SK-N-SH (cell line): Measurements from ENCODE around the gene PPP4R2. TPM values are rescaled to one million over a fixed set of nuclear protein-coding genes. Genes with fewer than 3 reads are reported as not detected.

Experiments used
- CTCF ChIA-PET: fragments of 300-600, 350-600 bp; formaldehyde crosslinking; extraction: SDS; loops from one replicate; lab custom pipeline; 2021; lab: Yijun Ruan, JAX
- POLR2A ChIA-PET: fragments of 350-600 bp; sonication (Branson Sonifier 250); formaldehyde crosslinking; extraction: SDS; loops from one replicate; lab custom pipeline; 2020; ENCODE audit warnings: antibody characterized with exemption, inconsistent platforms; lab: Yijun Ruan, JAX
- DNase-seq: peaks from one replicate; pipeline ENCODE4 v3.0.0; 2012
- H2AFZ ChIP-seq: fragments of 200-600 bp; sonication (generic); 2 replicates; pipeline ENCODE4 v1.8.1; 2016; ENCODE audit warnings: antibody characterized with exemption, mild to moderate bottlenecking, low read depth
- H3F3A ChIP-seq: fragments of 200-600 bp; sonication (generic); replicated peaks from 2 replicates; pipeline ENCODE3; 2016; ENCODE audit warnings: antibody characterized with exemption, mild to moderate bottlenecking; ENCODE audit not compliant: insufficient read depth
- H3K27ac ChIP-seq, 2 experiments: fragments of 200-500 bp in 1 of 2; fragments of 200-600 bp in 1 of 2; sonication (Bioruptor generic) in 1 of 2; sonication (generic), shearing (Covaris generic) in 1 of 2; 2 replicates each; pipeline versions ENCODE4 v1.5.1 to v1.6.1; 2014 to 2016; ENCODE audit warnings: low read depth in 2 of 2, inconsistent platforms in 1 of 2, low read length in 1 of 2, mild to moderate bottlenecking in 1 of 2, mixed read lengths in 1 of 2
- H3K27me3 ChIP-seq: fragments of 200-600 bp; sonication (generic), shearing (Covaris generic); 2 replicates; pipeline ENCODE4 v1.6.1; 2016; ENCODE audit warnings: mixed run types; ENCODE audit not compliant: insufficient read depth
- H3K36me3 ChIP-seq, 2 experiments: fragments of 200-500 bp in 1 of 2; fragments of 200-600 bp in 1 of 2; sonication (Bioruptor generic) in 1 of 2; sonication (generic) in 1 of 2; replicated peaks in 1 of 2; 2 replicates each; pipeline versions ENCODE3 to v1.5.1; 2014 to 2016; ENCODE audit warnings: low read length in 1 of 2, mild to moderate bottlenecking in 1 of 2; ENCODE audit not compliant: insufficient read depth in 2 of 2, control insufficient read depth in 1 of 2
- H3K4me1 ChIP-seq, 2 experiments: fragments of 200-500 bp in 1 of 2; fragments of 200-600 bp in 1 of 2; sonication (Bioruptor generic) in 1 of 2; sonication (generic), shearing (Covaris generic) in 1 of 2; 2 replicates each; pipeline versions ENCODE4 v1.5.1 to v1.6.1; 2014 to 2016; ENCODE audit warnings: low read depth in 1 of 2, low read length in 1 of 2, mixed run types in 1 of 2; ENCODE audit not compliant: insufficient read depth in 2 of 2, control insufficient read depth in 1 of 2
- H3K4me2 ChIP-seq: fragments of 200-600 bp; sonication (generic), shearing (Covaris generic); 2 replicates; pipeline ENCODE4 v1.6.1; 2017; ENCODE audit warnings: mixed run types
- H3K4me3 ChIP-seq, 2 experiments: fragments of 200-500 bp in 1 of 2; fragments of 200-600 bp in 1 of 2; sonication (Bioruptor generic) in 1 of 2; sonication (generic), shearing (Covaris generic) in 1 of 2; 2 replicates each; pipeline versions ENCODE4 v1.5.1 to v1.8.1; 2014 to 2016; ENCODE audit warnings: low read depth in 2 of 2, inconsistent platforms in 1 of 2, low read length in 1 of 2, mild to moderate bottlenecking in 1 of 2, mixed read lengths in 1 of 2, moderate library complexity in 1 of 2
- H3K79me2 ChIP-seq: fragments of 200-600 bp; sonication (generic); 2 replicates; pipeline ENCODE4 v1.8.1; 2017; ENCODE audit warnings: mild to moderate bottlenecking; ENCODE audit not compliant: insufficient read depth
- H3K9ac ChIP-seq: fragments of 200-600 bp; sonication (generic); 2 replicates; pipeline ENCODE4 v1.6.1; 2017; ENCODE audit warnings: mixed run types
- H3K9me2 ChIP-seq: fragments of 200-600 bp; sonication (generic); 2 replicates; pipeline ENCODE4 v1.6.1; 2017; ENCODE audit warnings: mixed run types
- H3K9me3 ChIP-seq: fragments of 200-600 bp; sonication (generic); 2 replicates; pipeline ENCODE4 v1.6.1; 2017; ENCODE audit warnings: mixed run types, mild to moderate bottlenecking, moderate library complexity
- H4K20me1 ChIP-seq: fragments of 200-600 bp; sonication (generic); 2 replicates; pipeline ENCODE4 v1.6.1; 2017; ENCODE audit warnings: mild to moderate bottlenecking, mixed run types; ENCODE audit not compliant: insufficient read depth
- CTCF ChIP-seq: fragments of 200-600 bp; sonication (generic); IDR thresholded peaks from 2 replicates; pipeline ENCODE4 v1.6.1; 2017; ENCODE audit warnings: antibody characterized with exemption, mild to moderate bottlenecking, moderate library complexity
- ELF1 ChIP-seq: IDR thresholded peaks from 2 replicates; pipeline ENCODE4 v1.4.0; 2012
- EZH2phosphoT487 ChIP-seq: fragments of 200-600 bp; sonication (generic); IDR thresholded peaks from 2 replicates; pipeline ENCODE4 v1.6.1; 2017; ENCODE audit warnings: low read depth, mixed run types, mild to moderate bottlenecking, antibody characterized with exemption, moderate library complexity, borderline replicate concordance
- FOXM1 ChIP-seq: IDR thresholded peaks from 2 replicates; pipeline ENCODE4 v1.4.0; 2012; ENCODE audit warnings: low read depth, mild to moderate bottlenecking
- GABPA ChIP-seq: IDR thresholded peaks from 2 replicates; pipeline ENCODE4 v1.4.0; 2012; ENCODE audit warnings: low read depth, mild to moderate bottlenecking
- GATA2 ChIP-seq: sonication (generic); formaldehyde crosslinking; IDR thresholded peaks from 2 replicates; pipeline ENCODE4 v1.5.0; 2020; ENCODE audit warnings: mild to moderate bottlenecking, missing genetic modification reagents
- JUND ChIP-seq: IDR thresholded peaks from 2 replicates; pipeline ENCODE4 v1.4.0; 2012
- MEF2A ChIP-seq: IDR thresholded peaks from 2 replicates; pipeline ENCODE4 v1.4.0; 2012; ENCODE audit warnings: low read depth, borderline replicate concordance
- NRF1 ChIP-seq: IDR thresholded peaks from 2 replicates; pipeline ENCODE4 v1.6.1; 2012; ENCODE audit warnings: low read depth, mild to moderate bottlenecking, low read length
- POLR2AphosphoS5 ChIP-seq: IDR thresholded peaks from 2 replicates; pipeline ENCODE4 v1.6.1; 2012; ENCODE audit warnings: low read depth, low read length
- RAD21 ChIP-seq: IDR thresholded peaks from 2 replicates; pipeline ENCODE4 v1.6.1; 2012; ENCODE audit warnings: mild to moderate bottlenecking, low read length
- REST ChIP-seq: IDR thresholded peaks from 2 replicates; pipeline ENCODE4 v1.6.1; 2012; ENCODE audit warnings: mild to moderate bottlenecking, low read depth, low read length, moderate library complexity
- RFX5 ChIP-seq: IDR thresholded peaks from 2 replicates; pipeline ENCODE4 v1.6.1; 2012; ENCODE audit warnings: mild to moderate bottlenecking, improper control_type of control experiment, low read length
- SIN3A ChIP-seq: IDR thresholded peaks from 2 replicates; pipeline ENCODE4 v1.6.1; 2012; ENCODE audit warnings: low read depth, mild to moderate bottlenecking, low read length, moderate library complexity, borderline replicate concordance
- TCF12 ChIP-seq: IDR thresholded peaks from 2 replicates; pipeline ENCODE4 v1.4.0; 2012
- TEAD4 ChIP-seq: IDR thresholded peaks from 2 replicates; pipeline ENCODE4 v1.4.0; 2012; ENCODE audit warnings: mild to moderate bottlenecking, borderline replicate concordance; ENCODE audit not compliant: insufficient read depth
- WGBS: methylation state at CpG from one replicate; pipeline ENCODE4 v1.1.6; 2017; ENCODE audit warnings: low lambda C conversion rate; 5-methylcytosine and 5-hydroxymethylcytosine counted together
- polyA plus RNA-seq, 3 experiments: library from polyadenylated mRNA; depleted of rRNA; stranded (reverse); fragments of >200 nt; gene quantifications; 2 replicates each; pipeline ENCODE4 v1.2.3, GENCODE V29; 2012
- TF ChIP-seq, protein P1 (sequence below): IDR thresholded peaks from 2 replicates; pipeline ENCODE4 v1.4.0; 2012; ENCODE audit warnings: low read depth, borderline replicate concordance
- TF ChIP-seq, protein P2 (sequence below): IDR thresholded peaks from 2 replicates; pipeline ENCODE4 v1.4.0; 2012; ENCODE audit warnings: low read depth, borderline replicate concordance

Gene PPP4R2
- polyA plus RNA-seq, 1 of the 3 experiments (the other 2 are of a cell fraction) = 8.9 TPM

DNA sequence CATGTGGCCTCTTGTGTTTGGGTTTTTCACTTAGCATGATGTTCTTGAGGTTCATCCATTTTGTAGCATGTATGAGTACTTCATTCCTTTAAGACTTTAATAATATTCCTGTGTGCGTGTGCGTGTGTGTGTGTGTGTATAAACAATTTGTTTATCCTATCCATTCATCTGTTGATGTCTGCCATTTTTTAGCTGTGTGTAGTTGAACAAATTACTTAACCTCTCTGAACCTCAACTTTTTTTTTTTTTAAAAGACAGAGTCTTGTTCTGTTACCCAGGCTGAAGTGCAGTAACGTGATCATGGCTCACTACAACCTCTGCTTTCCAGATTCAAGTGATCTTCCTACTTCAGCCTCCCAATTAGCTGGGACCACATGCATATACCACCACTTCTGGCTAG, 112.1 kb downstream of the PPP4R2 start (continued):
- TF ChIP-seq CTCF (no peak), NRF1 (no peak), REST (no peak), ELF1 (no peak)

DNA sequence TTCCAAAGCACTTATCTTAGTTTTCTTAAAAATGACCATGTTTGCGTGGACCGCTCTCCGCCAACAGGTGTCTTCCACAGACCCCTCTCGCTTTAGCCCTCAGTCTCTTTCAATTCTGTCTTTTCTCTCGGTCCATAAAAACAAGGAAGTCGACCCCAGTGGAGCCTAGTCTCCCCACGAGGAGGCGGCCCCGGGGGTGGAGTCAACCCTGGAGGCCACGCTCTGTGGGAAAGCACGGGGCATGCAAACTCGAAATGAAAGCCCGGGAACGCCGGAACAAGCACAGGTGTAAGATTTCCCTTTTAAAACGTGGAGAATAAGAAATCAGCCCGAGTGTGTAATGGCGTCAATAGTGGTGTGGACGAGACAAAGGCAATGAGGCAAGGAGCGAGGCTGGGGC, 113.9 kb downstream of the PPP4R2 start:
- ChIA-PET CTCF (interaction anchor here (0.9 to 1.4 kb wide), 2 partner anchors 9 to 322 kb away, joined by 3 read pairs; no protein-coding TSS in a partner anchor), POLR2A (no interaction called here)
- Histone ChIP-seq H3K27me3 (no peaks in the 10 kb centered on the region), H3K4me2 (no peak overlapping the region), H2AFZ (no peak overlapping the region), H3K79me2 (no peaks in the 10 kb centered on the region), H3K9me3 (no peaks in the 10 kb centered on the region), H3F3A (no peaks in the 10 kb centered on the region), H3K4me1 (no peaks in the 10 kb centered on the region; a peak in 1 of 4 replicates), H3K4me3 (no peak overlapping the region), H3K9me2 (no peaks in the 10 kb centered on the region), H3K9ac (no peak overlapping the region), H3K36me3 (no peaks in the 10 kb centered on the region), H3K27ac (no peak overlapping the region), H4K20me1 (no peaks in the 10 kb centered on the region)
- no peak for DNase-seq
- 74% methylated on average over 20 of the region's 20 CpGs for WGBS
- TF ChIP-seq NRF1 = no peak
- TF ChIP-seq RFX5 = no peak
- TF ChIP-seq TEAD4 = no peak
- TF ChIP-seq EZH2phosphoT487 = no peak
- TF ChIP-seq RAD21 = no peak
- TF ChIP-seq GABPA = no peak
- TF ChIP-seq TCF12 = no peak
- no peak for TF ChIP-seq SIN3A
- no peak for TF ChIP-seq JUND
- TF ChIP-seq, protein P1, sequence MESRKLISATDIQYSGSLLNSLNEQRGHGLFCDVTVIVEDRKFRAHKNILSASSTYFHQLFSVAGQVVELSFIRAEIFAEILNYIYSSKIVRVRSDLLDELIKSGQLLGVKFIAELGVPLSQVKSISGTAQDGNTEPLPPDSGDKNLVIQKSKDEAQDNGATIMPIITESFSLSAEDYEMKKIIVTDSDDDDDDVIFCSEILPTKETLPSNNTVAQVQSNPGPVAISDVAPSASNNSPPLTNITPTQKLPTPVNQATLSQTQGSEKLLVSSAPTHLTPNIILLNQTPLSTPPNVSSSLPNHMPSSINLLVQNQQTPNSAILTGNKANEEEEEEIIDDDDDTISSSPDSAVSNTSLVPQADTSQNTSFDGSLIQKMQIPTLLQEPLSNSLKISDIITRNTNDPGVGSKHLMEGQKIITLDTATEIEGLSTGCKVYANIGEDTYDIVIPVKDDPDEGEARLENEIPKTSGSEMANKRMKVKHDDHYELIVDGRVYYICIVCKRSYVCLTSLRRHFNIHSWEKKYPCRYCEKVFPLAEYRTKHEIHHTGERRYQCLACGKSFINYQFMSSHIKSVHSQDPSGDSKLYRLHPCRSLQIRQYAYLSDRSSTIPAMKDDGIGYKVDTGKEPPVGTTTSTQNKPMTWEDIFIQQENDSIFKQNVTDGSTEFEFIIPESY = no peak
- TF ChIP-seq GATA2 (CRISPR knock-in tag) = no peak
- no peak for TF ChIP-seq FOXM1
- no peak for TF ChIP-seq MEF2A
- TF ChIP-seq POLR2AphosphoS5 = no peak
- TF ChIP-seq, protein P2, sequence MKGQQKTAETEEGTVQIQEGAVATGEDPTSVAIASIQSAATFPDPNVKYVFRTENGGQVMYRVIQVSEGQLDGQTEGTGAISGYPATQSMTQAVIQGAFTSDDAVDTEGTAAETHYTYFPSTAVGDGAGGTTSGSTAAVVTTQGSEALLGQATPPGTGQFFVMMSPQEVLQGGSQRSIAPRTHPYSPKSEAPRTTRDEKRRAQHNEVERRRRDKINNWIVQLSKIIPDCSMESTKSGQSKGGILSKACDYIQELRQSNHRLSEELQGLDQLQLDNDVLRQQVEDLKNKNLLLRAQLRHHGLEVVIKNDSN = no peak
